Measurements from ENCODE around the gene CRTAC1. TPM values are rescaled to one million over a fixed set of nuclear protein-coding genes. Genes with fewer than 3 reads are reported as not detected.

CRTAC1 gene
- total RNA-seq, 4 donors from 2014 or later = 4.0 to 8.7 (median 5.0) TPM

DNA sequence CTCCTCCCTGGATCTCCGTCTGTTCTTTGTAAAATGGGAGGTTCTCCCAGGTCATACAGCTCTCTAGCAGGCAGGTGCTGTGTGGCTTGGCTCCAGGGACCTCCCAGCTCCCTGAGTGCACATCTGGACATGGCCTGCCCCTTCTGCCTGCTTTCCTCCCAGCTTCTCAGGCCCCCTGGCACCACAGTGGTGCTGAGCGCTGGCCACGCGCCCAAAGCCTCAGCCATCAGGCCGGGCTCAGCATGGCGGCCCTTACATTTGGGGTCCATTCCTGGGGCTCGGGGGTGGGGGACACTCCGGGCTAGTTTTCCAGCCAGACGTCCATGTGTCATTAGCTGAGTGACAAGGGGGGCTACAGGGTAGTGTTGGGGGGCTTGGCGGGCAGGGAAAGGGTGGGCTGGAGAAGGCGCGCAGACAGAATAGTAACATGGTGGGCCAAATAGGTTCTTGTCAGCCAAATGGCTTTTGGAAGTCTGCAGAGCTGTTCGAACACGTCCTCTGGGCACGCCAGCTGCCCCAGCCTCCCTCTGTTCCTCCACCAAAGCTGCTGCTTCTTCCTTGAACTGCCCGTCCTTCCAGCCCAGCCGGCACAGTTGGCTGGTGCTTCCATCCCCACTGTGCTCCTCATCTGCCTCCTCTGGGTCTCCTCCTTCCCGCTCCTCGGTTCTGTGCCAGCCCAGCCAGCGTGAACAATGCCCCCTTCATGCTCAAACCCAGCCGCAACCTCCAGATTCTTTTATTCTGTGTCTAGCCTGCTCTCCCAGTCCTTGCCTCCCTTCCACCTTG lies 114.9 kb downstream of the CRTAC1 start:
- H3K9me3 ChIP-seq = no peaks in the 10 kb centered on the region
- H3K27me3 ChIP-seq = peaks cover 0 to 48% (median 0%) of the 10 kb centered on the region in 4 donors
- intact Hi-C loops (cut with DNase I) = no loop called here
- no peak for DNase-seq (ENCODE audit: extremely low spot score)
- H3K4me1 ChIP-seq = peaks cover 14 to 22% (median 19%) of the 10 kb centered on the region in 4 donors
- no peak overlapping the region for H3K27ac ChIP-seq (replicated peaks in 1 of 4)
- no peak for TF ChIP-seq POLR2A (IDR thresholded peaks at IDR 0.05; ENCODE audit: low read depth)
- no peak for TF ChIP-seq EP300 (IDR thresholded peaks at IDR 0.05)
- TF ChIP-seq POLR2AphosphoS5 (IDR thresholded peaks at IDR 0.05) = no peak
- TF ChIP-seq, protein P1, sequence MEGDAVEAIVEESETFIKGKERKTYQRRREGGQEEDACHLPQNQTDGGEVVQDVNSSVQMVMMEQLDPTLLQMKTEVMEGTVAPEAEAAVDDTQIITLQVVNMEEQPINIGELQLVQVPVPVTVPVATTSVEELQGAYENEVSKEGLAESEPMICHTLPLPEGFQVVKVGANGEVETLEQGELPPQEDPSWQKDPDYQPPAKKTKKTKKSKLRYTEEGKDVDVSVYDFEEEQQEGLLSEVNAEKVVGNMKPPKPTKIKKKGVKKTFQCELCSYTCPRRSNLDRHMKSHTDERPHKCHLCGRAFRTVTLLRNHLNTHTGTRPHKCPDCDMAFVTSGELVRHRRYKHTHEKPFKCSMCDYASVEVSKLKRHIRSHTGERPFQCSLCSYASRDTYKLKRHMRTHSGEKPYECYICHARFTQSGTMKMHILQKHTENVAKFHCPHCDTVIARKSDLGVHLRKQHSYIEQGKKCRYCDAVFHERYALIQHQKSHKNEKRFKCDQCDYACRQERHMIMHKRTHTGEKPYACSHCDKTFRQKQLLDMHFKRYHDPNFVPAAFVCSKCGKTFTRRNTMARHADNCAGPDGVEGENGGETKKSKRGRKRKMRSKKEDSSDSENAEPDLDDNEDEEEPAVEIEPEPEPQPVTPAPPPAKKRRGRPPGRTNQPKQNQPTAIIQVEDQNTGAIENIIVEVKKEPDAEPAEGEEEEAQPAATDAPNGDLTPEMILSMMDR (IDR thresholded peaks at IDR 0.05) = no peak
- no peaks in the 10 kb centered on the region for H3K36me3 ChIP-seq
- H3K4me3 ChIP-seq = no peak overlapping the region
- 73% methylated on average over 20 of the region's 21 CpGs for WGBS

DNA sequence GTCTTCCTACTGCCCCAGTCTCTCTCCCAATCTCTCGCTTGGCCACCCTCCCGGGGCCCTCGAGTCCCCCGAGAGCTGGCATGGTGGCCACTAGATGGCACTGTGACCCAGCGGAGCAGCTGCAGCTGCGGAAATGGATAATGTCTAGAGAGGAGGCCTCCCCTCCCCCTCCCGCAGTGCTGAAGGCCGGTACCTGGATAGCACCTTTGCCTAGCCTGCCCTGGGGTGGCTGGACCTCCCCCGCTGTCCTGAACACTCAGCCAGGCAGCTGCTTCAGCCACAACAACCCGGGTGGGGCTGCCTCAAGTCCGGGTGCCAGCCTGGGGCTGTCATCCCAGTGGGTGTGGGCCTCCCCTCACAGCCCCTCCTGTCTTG lies 115.6 kb downstream of the CRTAC1 start:
- peaks cover 14 to 22% (median 19%) of the 10 kb centered on the region in 4 donors for H3K4me1 ChIP-seq
- H3K27me3 ChIP-seq = peaks cover 0 to 48% (median 0%) of the 10 kb centered on the region in 4 donors
- no peak for DNase-seq (ENCODE audit: extremely low spot score)
- no peaks in the 10 kb centered on the region for H3K36me3 ChIP-seq
- TF ChIP-seq, protein P1 (IDR thresholded peaks at IDR 0.05) = peak; percentile 86 to 91 (median 91)
- TF ChIP-seq POLR2A (IDR thresholded peaks at IDR 0.05; ENCODE audit: low read depth) = no peak
- intact Hi-C loops (cut with DNase I) = loop anchor here (1.0 kb wide), 1 partner anchor 126 kb away; no protein-coding TSS in a partner anchor
- 0% methylated on average over 1 of the region's 11 CpGs for WGBS
- H3K9me3 ChIP-seq = no peaks in the 10 kb centered on the region
- H3K4me3 ChIP-seq = peak overlapping the region in 2 of 4 donors; percentile 10 to 28
- H3K27ac ChIP-seq (replicated peaks in 1 of 4) = no peak overlapping the region

DNA sequence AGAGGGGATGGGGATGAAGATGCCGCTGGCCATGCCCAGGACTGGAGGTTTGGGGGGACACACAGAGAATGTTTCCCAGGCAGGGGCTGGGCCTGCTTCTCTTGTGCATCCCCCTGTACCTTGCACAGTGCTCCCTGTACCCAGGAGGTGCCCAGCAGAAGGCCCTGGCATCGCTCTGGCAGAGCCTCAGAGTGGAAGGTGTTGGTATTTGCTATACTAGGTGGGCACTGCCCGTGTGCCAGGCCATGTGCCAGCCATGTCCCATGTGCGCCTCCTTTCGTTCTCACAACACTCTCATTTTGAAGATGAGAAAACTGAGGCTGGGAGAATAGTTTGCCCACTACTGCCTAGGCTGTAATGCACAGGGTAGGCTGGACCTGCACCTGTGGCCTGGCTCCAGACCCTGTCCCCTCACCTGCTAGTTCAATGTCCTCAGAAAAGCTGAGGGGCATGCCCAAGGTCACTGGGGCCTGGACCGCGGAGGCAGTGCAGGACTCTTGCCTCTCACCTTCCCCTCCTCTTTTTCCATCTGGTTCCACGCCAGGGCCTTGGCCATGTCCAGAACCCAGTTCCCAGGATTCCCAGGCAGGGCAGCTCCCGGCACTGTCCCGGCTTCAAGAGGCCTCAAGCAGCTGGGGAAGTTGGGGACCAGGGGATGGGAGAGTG lies 116.1 kb downstream of the CRTAC1 start:
- Histone ChIP-seq H3K4me1 (peaks cover 14 to 22% (median 19%) of the 10 kb centered on the region in 4 donors), H3K27me3 (peaks cover 0 to 48% (median 0%) of the 10 kb centered on the region in 4 donors), H3K36me3 (no peaks in the 10 kb centered on the region), H3K9me3 (no peaks in the 10 kb centered on the region), H3K27ac (replicated peaks in 1 of 4) (no peak overlapping the region), H3K4me3 (peak overlapping the region in 2 of 4 donors; percentile 10 to 28)
- TF ChIP-seq POLR2A (IDR thresholded peaks at IDR 0.05; ENCODE audit: low read depth) (no peak), EP300 (IDR thresholded peaks at IDR 0.05) (no peak), POLR2AphosphoS5 (IDR thresholded peaks at IDR 0.05) (no peak)
- TF ChIP-seq, protein P1 (IDR thresholded peaks at IDR 0.05) = no peak
- 52% methylated on average over 10 of the region's 10 CpGs for WGBS
- DNase-seq (ENCODE audit: extremely low spot score) = no peak
- intact Hi-C loops (cut with DNase I) = loop anchor here (1.0 kb wide), 1 partner anchor 127 kb away; no protein-coding TSS in a partner anchor

DNA sequence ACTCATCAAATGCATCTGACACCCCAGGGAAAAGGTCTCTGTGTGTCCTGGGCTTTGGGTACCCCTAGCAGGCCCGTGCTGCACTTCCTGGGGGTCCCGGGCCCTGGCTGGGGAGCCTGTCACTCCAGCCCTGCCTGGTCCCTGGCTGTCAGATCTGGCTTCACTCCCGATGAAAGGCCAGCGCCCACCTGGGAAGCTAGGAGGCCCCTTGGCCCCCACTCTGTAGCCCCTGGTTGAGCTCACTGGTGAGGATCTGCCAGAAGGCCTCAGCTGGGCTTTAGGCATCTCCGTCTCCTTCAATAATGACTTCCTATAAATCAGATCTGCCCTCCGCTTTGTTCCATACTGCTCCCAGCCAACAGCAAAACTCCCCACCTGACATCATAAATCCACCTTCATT lies 116.8 kb downstream of the CRTAC1 start:
- Histone ChIP-seq H3K4me3 (no peak overlapping the region), H3K27ac (replicated peaks in 1 of 4) (no peak overlapping the region), H3K27me3 (peaks cover 0 to 48% (median 0%) of the 10 kb centered on the region in 4 donors), H3K9me3 (no peaks in the 10 kb centered on the region), H3K4me1 (peaks cover 14 to 22% (median 19%) of the 10 kb centered on the region in 4 donors), H3K36me3 (no peaks in the 10 kb centered on the region)
- DNase-seq (ENCODE audit: extremely low spot score) = no peak
- intact Hi-C loops (cut with DNase I) = loop anchor here (1.0 kb wide), 1 partner anchor 128 kb away; no protein-coding TSS in a partner anchor
- no peak for TF ChIP-seq POLR2AphosphoS5 (IDR thresholded peaks at IDR 0.05)
- TF ChIP-seq, protein P1 (IDR thresholded peaks at IDR 0.05) = no peak
- TF ChIP-seq POLR2A (IDR thresholded peaks at IDR 0.05; ENCODE audit: low read depth) = no peak
- TF ChIP-seq EP300 (IDR thresholded peaks at IDR 0.05) = no peak
- 81% methylated on average over 6 of the region's 6 CpGs for WGBS
